Measurements from ENCODE around the gene SPEM2. TPM values are rescaled to one million over a fixed set of nuclear protein-coding genes. Genes with fewer than 3 reads are reported as not detected.

The SPEM2 gene
- total and polyA plus RNA-seq, 7 donors, result 0.03 TPM; not detected in 6

GRCh38 chr17:7428557-7428956 lies 3.1 kb downstream of the SPEM2 start, which contains the start of gene SPEM3:
SPEM3 (plus strand) TSS chr17:7428857; CDS start chr17:7428903, 46 bp downstream.
- Histone ChIP-seq H3K4me3 (no peak within 1 kb of the TSS), H3K27ac (no peak within 1 kb of the TSS), H3K27me3 (ENCODE audit: insufficient read depth in 3 of 3, low read length in 2 of 3) (no peaks in the 10 kb centered on the region), H3K9me3 (no peaks in the 10 kb centered on the region), H3K36me3 (ENCODE audit: insufficient read depth in 1 of 2, low read depth in 1 of 2) (no peaks in the 10 kb centered on the region), H3K4me1 (no peaks in the 10 kb centered on the region)
- intact Hi-C loops (cut with DNase I), result no loop called here
- no peak for TF ChIP-seq CTCF (IDR thresholded peaks at IDR 0.05)
- DNase-seq (no peak), ATAC-seq (no peak)
- 60 to 81% (median 65%) methylated on average over 5 of the region's 5 CpGs for WGBS, 3 donors

DNA sequence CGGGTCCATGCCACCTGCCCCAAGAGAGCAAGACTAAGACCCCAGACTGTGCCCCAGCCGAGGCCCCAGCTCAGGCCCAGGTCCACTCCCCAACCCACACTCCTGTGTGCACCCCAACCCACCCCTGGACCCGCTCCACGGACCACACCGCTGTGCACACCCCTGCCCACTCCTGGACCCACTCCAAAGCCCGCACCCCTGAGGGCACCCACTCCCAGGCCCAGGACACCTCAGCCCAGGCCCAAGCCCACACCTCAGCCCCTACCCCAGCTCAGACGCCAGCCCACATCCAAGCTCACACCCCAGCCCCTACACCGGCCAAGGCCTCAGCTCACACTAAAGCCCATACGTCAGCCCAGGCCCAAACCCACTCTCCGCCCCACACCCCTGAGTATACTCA lies 4.3 kb downstream of the SPEM2 start:
- no peak for TF ChIP-seq CTCF (IDR thresholded peaks at IDR 0.05)
- Histone ChIP-seq H3K27ac (no peak overlapping the region), H3K36me3 (ENCODE audit: insufficient read depth in 1 of 2, low read depth in 1 of 2) (no peaks in the 10 kb centered on the region), H3K27me3 (ENCODE audit: insufficient read depth in 3 of 3, low read length in 2 of 3) (no peaks in the 10 kb centered on the region), H3K9me3 (no peaks in the 10 kb centered on the region), H3K4me1 (no peaks in the 10 kb centered on the region), H3K4me3 (no peak overlapping the region)
- intact Hi-C loops (cut with DNase I), result loop anchor here (5.0 to 10.0 kb wide), 2 partner anchors 62 to 255 kb away; partner anchors contain the start of genes TP53 (in 1 of the 2) and WRAP53 (in 1 of the 2)
- no peak for ATAC-seq
- DNase-seq, result no peak
- WGBS, 3 donors, result 89 to 92% (median 90%) methylated on average over 9 to 10 of the region's 10 CpGs

DNA sequence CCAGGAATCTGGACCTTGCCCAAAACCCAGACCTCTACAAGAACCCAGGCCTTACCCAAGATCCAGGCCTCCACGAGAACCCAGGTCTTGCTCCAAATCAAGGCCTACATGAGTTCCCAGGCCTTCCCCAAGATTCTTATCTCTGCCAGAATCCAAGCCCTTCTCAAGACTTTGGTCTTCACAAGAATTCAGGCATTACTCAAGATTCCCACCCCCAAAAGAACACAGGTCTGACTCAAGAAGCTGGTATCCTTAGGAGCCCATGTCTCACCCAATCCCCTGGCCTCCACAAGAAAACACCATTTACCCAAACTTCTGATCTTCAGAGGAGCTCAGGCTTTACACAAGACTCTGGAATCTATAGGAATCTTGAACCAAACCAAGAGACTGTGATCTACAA lies 5.8 kb downstream of the SPEM2 start:
- H3K4me1 ChIP-seq, result peaks cover 10% of the 10 kb centered on the region
- no peak overlapping the region for H3K27ac ChIP-seq
- H3K36me3 ChIP-seq (ENCODE audit: insufficient read depth in 1 of 2, low read depth in 1 of 2), result no peaks in the 10 kb centered on the region
- ATAC-seq (no peak), DNase-seq (no peak)
- H3K4me3 ChIP-seq, result no peak overlapping the region
- TF ChIP-seq CTCF (IDR thresholded peaks at IDR 0.05), result no peak
- intact Hi-C loops (cut with DNase I), result loop anchor here (5.0 to 10.0 kb wide), 2 partner anchors 64 to 254 kb away; partner anchors contain the start of genes TP53 (in 1 of the 2) and WRAP53 (in 1 of the 2)
- no peaks in the 10 kb centered on the region for H3K9me3 ChIP-seq
- no peaks in the 10 kb centered on the region for H3K27me3 ChIP-seq (ENCODE audit: insufficient read depth in 3 of 3, low read length in 2 of 3)
- 86 to 88% (median 88%) methylated on average over 1 of the region's 1 CpG for WGBS, 3 donors

GRCh38 chr17:7432296-7432695 lies 6.9 kb downstream of the SPEM2 start:
- ATAC-seq (no peak), DNase-seq (no peak)
- TF ChIP-seq CTCF (IDR thresholded peaks at IDR 0.05), result no peak
- Histone ChIP-seq H3K27ac (no peak overlapping the region), H3K36me3 (ENCODE audit: insufficient read depth in 1 of 2, low read depth in 1 of 2) (no peaks in the 10 kb centered on the region), H3K4me1 (peaks cover 17% of the 10 kb centered on the region), H3K9me3 (no peaks in the 10 kb centered on the region), H3K4me3 (no peak overlapping the region), H3K27me3 (ENCODE audit: insufficient read depth in 3 of 3, low read length in 2 of 3) (no peaks in the 10 kb centered on the region)
- intact Hi-C loops (cut with DNase I), result loop anchor here (5.0 to 10.0 kb wide), 2 partner anchors 65 to 253 kb away; partner anchors contain the start of genes TP53 (in 1 of the 2) and WRAP53 (in 1 of the 2)
- 88 to 93% (median 89%) methylated on average over 11 of the region's 11 CpGs for whole genome bisulfite sequencing, 3 donors
